Astrocyte of the cerebellum (primary cell): Measurements from ENCODE around the gene CD80.

Source experiments
- DNase-seq: peaks from one replicate; pipeline ENCODE4 v3.0.0-alpha.2; 2011; ENCODE audit warnings: low read depth
- H3K4me3 ChIP-seq: 2 replicates; pipeline ENCODE4 v1.5.1; 2011; ENCODE audit warnings: mild to moderate bottlenecking, low read depth, low read length, moderate library complexity
- CTCF ChIP-seq: IDR thresholded peaks from 2 replicates; pipeline ENCODE4 v1.5.1; 2012; ENCODE audit warnings: low read length, low read depth, moderate library complexity, mild to moderate bottlenecking; ENCODE audit errors: missing control alignments
- in situ Hi-C: cut with HindIII; loops from 2 replicates; pipeline ENCODE4 v1.10.0; 2017; ENCODE audit warnings: low sequenced_read_pairs

CD80 gene

GRCh38 chr3:119508172-119508845 lies 51.1 kb downstream of the CD80 start:
- H3K4me3 ChIP-seq: no peak overlapping the region
- in situ Hi-C loops: no loop called here
- no peak for DNase-seq
- no peak for TF ChIP-seq CTCF

DNA sequence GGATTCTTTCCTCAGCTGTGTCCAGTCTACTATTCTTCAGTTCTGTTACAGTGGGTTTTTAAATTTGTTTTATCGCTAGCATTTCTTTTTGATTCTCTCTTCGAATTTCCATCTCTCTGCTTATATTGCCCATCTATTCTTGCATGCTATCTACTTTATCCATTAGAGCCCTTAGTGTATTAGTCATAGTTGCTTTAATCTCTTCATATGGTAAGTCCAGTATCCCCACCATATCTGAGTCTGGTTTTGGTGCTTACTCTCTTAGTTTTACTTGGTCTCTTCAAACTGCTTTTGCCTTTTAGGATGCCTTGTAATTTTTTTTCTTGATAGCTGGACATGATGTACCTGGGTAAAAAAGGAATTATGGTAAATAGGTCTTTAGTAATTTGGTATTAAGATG lies 52.0 kb downstream of the CD80 start:
- H3K4me3 ChIP-seq: no peak overlapping the region
- DNase-seq: no peak
- TF ChIP-seq CTCF: no peak
- in situ Hi-C loops: no loop called here

DNA sequence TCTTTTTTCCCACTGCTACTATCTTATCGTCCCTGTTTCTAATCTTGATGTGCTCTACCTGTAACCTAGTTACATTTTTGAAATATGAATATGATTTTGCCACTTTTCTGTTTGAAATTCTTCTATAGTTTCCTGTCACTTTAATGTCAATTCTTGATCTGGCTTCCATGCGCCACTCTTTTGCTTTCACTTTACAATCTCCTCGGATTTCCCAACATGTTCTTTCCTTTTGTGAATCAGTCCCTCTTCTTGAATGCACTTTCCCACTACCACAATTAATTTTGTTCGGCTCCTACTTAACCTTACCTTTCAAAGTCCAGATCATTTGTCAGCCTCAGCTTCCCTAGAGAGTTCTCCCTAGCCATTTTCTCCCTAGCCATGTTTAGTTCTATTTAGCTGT lies 52.8 kb downstream of the CD80 start:
- DNase-seq: no peak
- H3K4me3 ChIP-seq: no peak overlapping the region
- TF ChIP-seq CTCF: no peak
- in situ Hi-C loops: no loop called here

DNA sequence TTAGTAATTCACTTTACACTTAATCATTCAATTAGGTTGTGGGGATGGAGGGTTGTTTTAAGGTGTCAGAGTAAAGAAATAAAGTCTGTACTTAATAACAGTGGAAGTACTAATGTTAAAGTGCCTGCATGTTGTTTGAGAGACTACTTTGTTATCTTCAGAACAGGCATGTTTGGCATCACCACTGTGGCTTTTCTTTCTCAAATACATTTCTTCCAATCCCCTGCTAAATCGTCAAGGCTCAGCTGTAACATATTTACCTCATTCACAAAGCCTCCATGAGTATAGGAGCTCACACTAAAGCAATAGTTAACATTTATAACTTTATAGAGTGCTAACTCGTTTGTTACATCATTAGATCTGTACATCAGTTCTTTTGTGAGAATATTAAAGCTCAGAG lies 58.5 kb downstream of the CD80 start:
- TF ChIP-seq CTCF: no peak
- no peak for DNase-seq
- H3K4me3 ChIP-seq: no peak overlapping the region
- in situ Hi-C loops: no loop called here

GRCh38 chr3:119500265-119500664 lies 59.1 kb downstream of the CD80 start:
- no peak for DNase-seq
- H3K4me3 ChIP-seq: no peak overlapping the region
- TF ChIP-seq CTCF: no peak
- in situ Hi-C loops: no loop called here

DNA sequence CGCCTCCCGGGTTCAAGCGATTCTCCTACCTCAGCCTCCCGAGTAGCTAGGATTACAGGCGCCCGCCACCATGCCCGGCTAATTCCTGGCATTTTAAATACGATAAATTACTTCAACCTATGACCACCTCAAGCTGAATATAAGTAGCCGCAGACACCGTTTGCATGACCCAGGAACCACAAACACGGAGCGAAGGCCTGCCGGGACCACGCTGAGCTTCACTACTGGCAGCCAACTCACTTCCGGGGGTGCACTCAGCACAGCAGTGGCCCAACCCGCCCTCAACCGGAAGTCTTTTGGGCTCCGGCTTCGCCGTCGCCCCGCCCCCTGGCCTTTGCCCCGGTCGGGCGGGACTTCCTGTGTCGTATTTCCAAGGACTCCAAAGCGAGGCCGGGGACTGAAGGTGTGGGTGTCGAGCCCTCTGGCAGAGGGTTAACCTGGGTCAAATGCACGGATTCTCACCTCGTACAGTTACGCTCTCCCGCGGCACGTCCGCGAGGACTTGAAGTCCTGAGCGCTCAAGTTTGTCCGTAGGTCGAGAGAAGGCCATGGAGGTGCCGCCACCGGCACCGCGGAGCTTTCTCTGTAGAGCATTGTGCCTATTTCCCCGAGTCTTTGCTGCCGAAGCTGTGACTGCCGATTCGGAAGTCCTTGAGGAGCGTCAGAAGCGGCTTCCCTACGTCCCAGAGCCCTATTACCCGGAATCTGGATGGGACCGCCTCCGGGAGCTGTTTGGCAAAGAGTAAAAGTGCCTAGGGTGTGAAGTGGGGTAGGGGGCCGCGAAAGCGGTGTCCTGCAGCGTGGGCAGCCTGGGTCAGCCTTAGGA lies 61.0 kb downstream of the CD80 start, which contains the start of gene TIMMDC1:
Gene TIMMDC1 (plus strand): TSS at position 362 of the 826 bp plus-strand sequence. CDS start 187 bp downstream, at position 549.
- in situ Hi-C loops: no loop called here
- TF ChIP-seq CTCF: no peak
- peak; percentile 84 for DNase-seq
- H3K4me3 ChIP-seq: peak within 1 kb of the TSS; percentile 91
